MCF 10A (cell line): ENCODE data around the gene PADI4. TPM values are rescaled to one million over a fixed set of nuclear protein-coding genes. Genes with fewer than 3 reads are reported as not detected.
A peak's percentile ranks its signal among the peaks of the same experiment; 100 is the strongest.
"Not testable (repeated sequence)": the region's sequence is repeated elsewhere in the genome, so short reads cannot be mapped to it uniquely, and the experiment has no call there.

Experiments used
- BruUV-seq: library from RNA; stranded (reverse); fragments of 400-500 nt; replicated peaks from 2 replicates; lab custom pipeline; 2021; lab: Mats Ljungman, UMichigan
- CTCF ChIA-PET: fragments of 300-600 bp; sonication (Branson Sonifier 250); formaldehyde crosslinking; extraction: SDS; loops from one replicate; lab custom pipeline; 2021; ENCODE audit warnings: antibody characterized with exemption, inconsistent platforms; lab: Yijun Ruan, JAX
- POLR2A ChIA-PET: fragments of 300-600, 350-650 bp; sonication (Branson Sonifier 250); formaldehyde crosslinking; extraction: SDS; loops from one replicate; lab custom pipeline; 2020; ENCODE audit warnings: antibody characterized with exemption, inconsistent platforms; lab: Yijun Ruan, JAX
- DNase-seq: peaks from one replicate; pipeline ENCODE4 v3.0.0-alpha.2; 2018; ENCODE audit not compliant: unreplicated experiment
- H3K27ac Mint-ChIP-seq: one replicate; pipeline ENCODE4 v1.8.0; 2022; ENCODE audit warnings: mild to moderate bottlenecking, low read depth, mixed read lengths; ENCODE audit not compliant: unreplicated experiment
- H3K27me3 Mint-ChIP-seq: one replicate; pipeline ENCODE4 v1.8.0; 2022; ENCODE audit warnings: mixed read lengths; ENCODE audit not compliant: insufficient read depth, unreplicated experiment
- H3K36me3 Mint-ChIP-seq: one replicate; pipeline ENCODE4 v1.8.0; 2022; ENCODE audit warnings: mild to moderate bottlenecking, moderate library complexity, mixed read lengths; ENCODE audit not compliant: insufficient read depth, unreplicated experiment
- H3K4me1 Mint-ChIP-seq: one replicate; pipeline ENCODE4 v1.8.0; 2022; ENCODE audit warnings: mixed read lengths; ENCODE audit not compliant: insufficient read depth, unreplicated experiment
- H3K4me3 Mint-ChIP-seq: one replicate; pipeline ENCODE4 v1.8.0; 2022; ENCODE audit warnings: mild to moderate bottlenecking, moderate library complexity, mixed read lengths; ENCODE audit not compliant: unreplicated experiment
- H3K9me3 Mint-ChIP-seq: one replicate; pipeline ENCODE4 v1.8.0; 2022; ENCODE audit warnings: mixed read lengths; ENCODE audit not compliant: unreplicated experiment
- CTCF ChIP-seq: fragments of 200-600 bp; IDR thresholded peaks from one replicate; pipeline ENCODE4 v1.8.0; 2022; ENCODE audit warnings: antibody characterized with exemption, mild to moderate bottlenecking; ENCODE audit not compliant: unreplicated experiment
- intact Hi-C: fragments of 100-400 bp; cut with micrococcal nuclease; formaldehyde crosslinking; loops from 2 replicates; pipeline ENCODE4 v1.14.1; 2022
- total RNA-seq: library from RNA; stranded (reverse); gene quantifications from 2 replicates; pipeline ENCODE4 v1.2.3, GENCODE V29; 2022

PADI4 gene
- total RNA-seq, 1 experiment from 2014 or later = 0.51 TPM

GRCh38 chr1:17404820-17405219, 96.8 kb downstream of the PADI4 start:
- CTCF ChIA-PET = interaction anchor here (0.9 to 3.4 kb wide), 8 partner anchors 7 to 278 kb away, joined by 3 to 31 read pairs (median 5); no protein-coding TSS in a partner anchor
- POLR2A ChIA-PET = no interaction called here
- peaks cover 37% of the 10 kb centered on the region for H3K36me3 Mint-ChIP-seq
- H3K4me3 Mint-ChIP-seq = no peak overlapping the region
- H3K27ac Mint-ChIP-seq = no peak overlapping the region
- no peak for TF ChIP-seq CTCF
- intact Hi-C loops = loop anchor here (10.0 kb wide), 1 partner anchor 130 kb away; no protein-coding TSS in a partner anchor
- H3K4me1 Mint-ChIP-seq = peaks cover 10% of the 10 kb centered on the region
- no peak for DNase-seq
- H3K9me3 Mint-ChIP-seq = no peaks in the 10 kb centered on the region
- H3K27me3 Mint-ChIP-seq = no peaks in the 10 kb centered on the region
- no TSS peak for BruUV-seq

GRCh38 chr1:17405898-17406759, 98.1 kb downstream of the PADI4 start:
- no peak overlapping the region for H3K4me3 Mint-ChIP-seq
- no peak overlapping the region for H3K27ac Mint-ChIP-seq
- BruUV-seq = no TSS peak
- peak; percentile 82 for TF ChIP-seq CTCF
- no peaks in the 10 kb centered on the region for H3K27me3 Mint-ChIP-seq
- H3K4me1 Mint-ChIP-seq = peaks cover 10% of the 10 kb centered on the region
- POLR2A ChIA-PET = interaction anchor here (0.6 to 1.6 kb wide), 2 partner anchors 30 to 281 kb away, joined by 3 to 5 read pairs; no protein-coding TSS in a partner anchor
- CTCF ChIA-PET = interaction anchor here (0.6 to 3.4 kb wide), 21 partner anchors 9 to 349 kb away, joined by 3 to 31 read pairs (median 4); no protein-coding TSS in a partner anchor
- intact Hi-C loops = loop anchor here (1.0 to 10.0 kb wide), 4 partner anchors 69 to 347 kb away; no protein-coding TSS in a partner anchor
- no peaks in the 10 kb centered on the region for H3K9me3 Mint-ChIP-seq
- peak; percentile 61 for DNase-seq
- peaks cover 50% of the 10 kb centered on the region for H3K36me3 Mint-ChIP-seq

GRCh38 chr1:17406760-17407475, 98.9 kb downstream of the PADI4 start:
- peaks cover 10% of the 10 kb centered on the region for H3K4me1 Mint-ChIP-seq
- H3K4me3 Mint-ChIP-seq, BruUV-seq, DNase-seq, H3K9me3 Mint-ChIP-seq, H3K27me3 Mint-ChIP-seq: not testable (repeated sequence)
- peak overlapping the region; percentile 1 for H3K27ac Mint-ChIP-seq
- POLR2A ChIA-PET = interaction anchor here (1.6 kb wide), 1 partner anchor 281 kb away, joined by 5 read pairs; no protein-coding TSS in a partner anchor
- intact Hi-C loops = loop anchor here (1.0 to 10.0 kb wide), 4 partner anchors 70 to 348 kb away; no protein-coding TSS in a partner anchor
- peaks cover 58% of the 10 kb centered on the region for H3K36me3 Mint-ChIP-seq
- CTCF ChIA-PET = interaction anchor here (0.6 to 3.4 kb wide), 16 partner anchors 10 to 346 kb away, joined by 3 to 31 read pairs (median 5); no protein-coding TSS in a partner anchor

GRCh38 chr1:17407786-17408514, 100.0 kb downstream of the PADI4 start:
- H3K27ac Mint-ChIP-seq, H3K4me1 Mint-ChIP-seq, H3K9me3 Mint-ChIP-seq, DNase-seq, POLR2A ChIA-PET, H3K27me3 Mint-ChIP-seq, H3K4me3 Mint-ChIP-seq: not testable (repeated sequence)
- CTCF ChIA-PET = interaction anchor here (0.6 to 0.7 kb wide), 2 partner anchors 280 to 281 kb away, joined by 4 read pairs; no protein-coding TSS in a partner anchor
- intact Hi-C loops = loop anchor here (2.0 to 10.0 kb wide), 2 partner anchors 71 to 133 kb away; no protein-coding TSS in a partner anchor
- BruUV-seq = TSS peak; percentile 26
- H3K36me3 Mint-ChIP-seq = peaks cover 69% of the 10 kb centered on the region
